GM19351 (cell line): ENCODE data around the gene CCR5AS.
"Not testable (repeated sequence)": the region's sequence is repeated elsewhere in the genome, so short reads cannot be mapped to it uniquely, and the experiment has no call there.

ENCODE experiments used
- ATAC-seq: cut with Tn5 transposase; IDR thresholded peaks from one replicate; pipeline ENCODE4 v1.9.1; 2021; ENCODE audit warnings: mild to moderate bottlenecking, moderate library complexity; ENCODE audit not compliant: unreplicated experiment

The CCR5AS gene

DNA sequence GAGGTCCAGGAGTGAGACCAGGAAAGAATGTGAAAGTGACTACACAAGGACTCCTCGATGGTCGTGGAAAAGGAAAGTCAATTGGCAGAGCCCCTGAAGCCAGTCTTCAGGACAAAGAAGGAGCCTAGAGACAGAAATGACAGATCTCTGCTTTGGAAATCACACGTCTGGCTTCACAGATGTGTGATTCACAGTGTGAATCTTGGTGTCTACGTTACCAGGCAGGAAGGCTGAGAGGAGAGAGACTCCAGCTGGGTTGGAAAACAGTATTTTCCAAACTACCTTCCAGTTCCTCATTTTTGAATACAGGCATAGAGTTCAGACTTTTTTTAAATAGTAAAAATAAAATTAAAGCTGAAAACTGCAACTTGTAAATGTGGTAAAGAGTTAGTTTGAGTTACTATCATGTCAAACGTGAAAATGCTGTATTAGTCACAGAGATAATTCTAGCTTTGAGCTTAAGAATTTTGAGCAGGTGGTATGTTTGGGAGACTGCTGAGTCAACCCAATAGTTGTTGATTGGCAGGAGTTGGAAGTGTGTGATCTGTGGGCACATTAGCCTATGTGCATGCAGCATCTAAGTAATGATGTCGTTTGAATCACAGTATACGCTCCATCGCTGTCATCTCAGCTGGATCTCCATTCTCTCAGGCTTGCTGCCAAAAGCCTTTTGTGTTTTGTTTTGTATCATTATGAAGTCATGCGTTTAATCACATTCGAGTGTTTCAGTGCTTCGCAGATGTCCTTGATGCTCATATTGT lies 47.0 kb downstream of the CCR5AS start:
- no peak for ATAC-seq

GRCh38 chr3:46358466-46358865 lies 48.4 kb downstream of the CCR5AS start:
- no peak for ATAC-seq

- ATAC-seq = no peak
Observed at GRCh38 chr3:46356909-46357308, 50.0 kb downstream of the CCR5AS start.

DNA sequence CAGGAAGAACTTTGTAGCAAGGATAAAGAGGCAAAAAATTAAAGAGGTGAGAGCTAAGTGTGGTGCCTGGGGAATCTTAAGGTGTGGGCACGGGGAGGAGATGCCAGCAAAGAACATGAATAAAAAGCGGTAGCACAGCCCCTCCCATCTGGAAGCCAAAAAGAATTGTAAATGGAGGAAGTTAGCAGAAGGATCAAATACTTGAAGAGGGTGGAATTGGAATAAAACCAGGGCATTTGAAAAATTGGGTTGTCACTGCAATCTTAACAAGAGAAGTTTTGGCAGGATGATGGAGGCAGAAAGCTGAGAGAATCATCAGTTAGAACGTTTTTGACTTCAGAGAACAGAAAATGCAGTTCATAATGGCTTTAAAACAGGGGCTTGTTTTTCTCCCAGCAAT lies 50.6 kb downstream of the CCR5AS start:
- ATAC-seq = no peak

DNA sequence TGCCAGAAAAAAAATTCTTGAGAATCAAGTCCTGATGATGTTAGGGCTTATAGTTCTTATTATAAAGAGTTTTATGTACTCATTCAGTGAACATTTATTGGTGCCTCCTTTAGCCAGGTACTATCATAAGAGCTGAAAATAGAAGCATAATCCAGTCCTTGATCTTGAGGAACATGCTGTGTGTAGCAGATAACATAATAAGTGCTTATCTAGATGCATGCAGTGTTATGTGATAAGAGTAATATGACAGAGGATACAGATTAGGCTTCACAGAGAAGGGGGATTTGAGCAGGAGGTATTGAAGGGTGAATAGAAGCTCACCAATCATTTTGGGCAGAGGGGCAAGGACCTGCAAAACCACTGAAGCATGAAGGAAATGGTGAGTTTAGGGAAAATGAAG lies 51.9 kb downstream of the CCR5AS start:
- no peak for ATAC-seq

DNA sequence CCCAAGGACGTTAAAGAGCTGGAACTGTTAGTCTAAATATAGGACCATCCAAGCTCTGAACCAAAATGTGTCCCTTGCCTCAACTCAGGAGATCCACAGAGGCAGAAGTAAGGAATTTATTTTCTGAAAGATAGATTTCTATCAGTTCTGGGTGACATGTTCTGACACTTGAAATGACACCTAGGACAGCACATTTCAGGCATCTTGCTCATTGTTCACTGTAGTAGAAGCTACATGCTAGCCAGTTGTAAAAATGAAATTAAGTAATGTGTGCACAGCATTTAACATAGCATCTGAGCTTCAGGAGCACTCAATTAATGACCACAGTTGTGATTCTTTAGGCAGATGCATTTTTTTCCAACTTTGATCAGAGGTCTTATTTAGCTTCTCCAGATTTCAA lies 52.4 kb downstream of the CCR5AS start:
- ATAC-seq = no peak

DNA sequence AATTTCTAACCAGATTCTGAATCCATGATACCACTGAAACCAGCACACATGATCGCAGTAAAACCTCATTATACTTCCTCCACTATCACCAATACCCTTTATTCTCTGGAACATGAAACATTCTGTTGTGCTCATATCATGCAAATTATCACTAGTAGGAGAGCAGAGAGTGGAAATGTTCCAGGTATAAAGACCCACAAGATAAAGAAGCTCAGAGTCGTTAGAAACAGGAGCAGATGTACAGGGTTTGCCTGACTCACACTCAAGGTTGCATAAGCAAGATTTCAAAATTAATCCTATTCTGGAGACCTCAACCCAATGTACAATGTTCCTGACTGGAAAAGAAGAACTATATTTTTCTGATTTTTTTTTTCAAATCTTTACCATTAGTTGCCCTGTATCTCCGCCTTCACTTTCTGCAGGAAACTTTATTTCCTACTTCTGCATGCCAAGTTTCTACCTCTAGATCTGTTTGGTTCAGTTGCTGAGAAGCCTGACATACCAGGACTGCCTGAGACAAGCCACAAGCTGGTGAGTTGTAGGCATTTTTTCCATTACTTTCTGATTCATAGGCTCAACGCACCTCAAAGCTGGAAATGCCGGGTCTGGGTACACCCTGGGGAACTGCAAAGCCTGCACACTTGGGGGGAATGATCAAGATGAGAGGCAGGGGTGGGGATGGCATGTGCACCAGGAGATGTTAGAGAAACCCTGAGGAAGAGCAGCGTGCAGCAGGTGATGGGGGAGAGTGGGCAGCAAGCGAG lies 53.0 kb downstream of the CCR5AS start, which contains the start of gene CCR2:
Gene CCR2, plus strand, starts transcription at position 465 of the 764 bp plus-strand sequence. CDS start 3,417 bp downstream, outside the sequence.
- ATAC-seq = no peak

DNA sequence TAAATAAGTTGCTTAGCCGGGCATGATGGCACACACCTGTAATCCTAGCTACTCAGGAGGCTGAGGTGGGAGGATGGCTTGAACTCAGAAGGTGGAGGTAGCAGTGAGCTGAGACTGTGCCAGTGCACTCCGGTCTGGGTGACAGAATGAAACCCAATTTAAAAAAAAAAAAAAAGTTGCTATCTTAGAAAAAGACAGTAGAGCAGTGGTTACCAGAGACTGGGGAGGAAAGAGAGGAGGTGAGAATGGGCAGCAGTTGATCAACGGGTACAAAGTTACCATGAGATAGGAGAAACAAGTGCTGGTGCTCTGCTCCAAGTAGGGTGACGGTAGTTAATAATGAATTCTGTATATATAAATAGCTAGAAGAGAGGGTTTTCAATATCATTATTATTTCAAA lies 53.8 kb downstream of the CCR5AS start:
- ATAC-seq = no peak

DNA sequence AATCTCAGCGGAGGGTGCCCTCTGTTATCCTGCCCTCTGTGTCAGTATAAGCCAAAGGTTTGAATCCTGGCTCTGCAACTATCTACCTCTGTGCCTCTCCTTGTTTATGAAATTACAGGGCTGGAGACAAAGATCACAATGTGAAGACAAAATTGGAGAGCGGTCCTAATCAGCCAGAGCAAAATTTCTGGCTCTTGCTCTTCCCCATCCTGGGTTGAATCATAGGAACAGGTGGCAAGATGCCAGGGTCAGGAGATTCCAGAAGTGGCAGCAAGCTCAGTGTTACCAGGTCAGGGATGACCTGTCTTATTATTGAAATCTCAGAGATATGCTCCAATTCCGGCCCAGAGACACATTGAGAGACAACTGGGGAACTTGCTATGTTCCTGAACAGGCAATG lies 55.2 kb downstream of the CCR5AS start:
- ATAC-seq = no peak

GRCh38 chr3:46350262-46350565 lies 56.7 kb downstream of the CCR5AS start:
- peak; percentile 42 for ATAC-seq

DNA sequence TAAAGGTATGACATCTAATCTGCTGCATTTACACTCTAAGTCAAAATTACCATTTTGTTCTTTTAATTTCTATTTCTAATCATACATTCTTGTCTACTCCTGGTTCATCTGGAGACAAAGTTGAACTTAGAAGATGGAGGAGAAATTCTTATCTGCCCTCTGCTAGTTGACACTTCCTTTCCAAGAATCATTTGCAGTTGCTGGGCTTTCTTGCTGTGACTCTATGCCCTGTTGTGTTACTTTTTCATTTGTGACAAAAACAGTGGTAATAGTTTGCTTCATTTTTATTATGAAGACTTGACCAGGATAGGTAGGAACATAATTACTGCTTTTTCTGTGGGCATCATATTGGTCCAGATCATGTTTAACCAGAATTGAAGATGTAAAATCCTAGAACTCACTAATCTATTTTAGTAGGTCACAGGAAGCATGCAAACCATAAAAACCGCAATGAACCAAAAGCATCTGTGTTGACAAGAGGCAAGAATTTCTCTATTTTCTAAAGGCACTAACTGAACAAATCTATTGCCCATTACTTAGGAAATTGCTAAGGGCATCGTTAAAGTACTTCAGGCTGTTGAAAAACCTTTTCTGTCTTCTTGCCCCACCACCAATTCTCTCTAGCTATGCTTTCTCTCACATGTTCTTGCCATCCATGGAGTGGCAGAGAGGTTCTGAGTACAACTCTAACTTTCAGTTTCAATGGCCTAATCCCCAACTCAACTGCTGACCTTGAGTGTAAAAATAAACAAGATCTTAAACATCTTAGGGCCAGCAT lies 57.2 kb downstream of the CCR5AS start:
- peak; percentile 77 for ATAC-seq

- ATAC-seq = no peak
Observed at GRCh38 chr3:46348823-46349482, 57.9 kb downstream of the CCR5AS start.

DNA sequence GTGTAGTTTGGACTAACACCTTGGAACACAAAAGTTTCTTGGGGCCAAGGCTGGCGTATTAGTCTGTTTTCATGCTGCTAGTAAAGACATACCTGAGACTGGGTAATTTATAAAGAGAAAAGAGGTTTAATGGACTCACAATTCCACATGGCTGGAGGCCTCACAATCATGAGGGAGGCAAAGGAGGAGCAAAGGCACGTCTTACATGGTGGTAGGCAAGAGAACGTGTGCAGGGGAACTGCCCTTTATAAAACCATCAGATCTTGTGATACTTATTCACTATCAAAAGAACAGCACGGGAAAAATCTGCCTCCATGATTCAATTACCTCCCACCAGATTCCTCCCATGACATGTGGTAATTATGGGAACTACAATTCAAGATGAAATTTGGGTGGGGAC lies 62.4 kb downstream of the CCR5AS start:
- no peak for ATAC-seq

DNA sequence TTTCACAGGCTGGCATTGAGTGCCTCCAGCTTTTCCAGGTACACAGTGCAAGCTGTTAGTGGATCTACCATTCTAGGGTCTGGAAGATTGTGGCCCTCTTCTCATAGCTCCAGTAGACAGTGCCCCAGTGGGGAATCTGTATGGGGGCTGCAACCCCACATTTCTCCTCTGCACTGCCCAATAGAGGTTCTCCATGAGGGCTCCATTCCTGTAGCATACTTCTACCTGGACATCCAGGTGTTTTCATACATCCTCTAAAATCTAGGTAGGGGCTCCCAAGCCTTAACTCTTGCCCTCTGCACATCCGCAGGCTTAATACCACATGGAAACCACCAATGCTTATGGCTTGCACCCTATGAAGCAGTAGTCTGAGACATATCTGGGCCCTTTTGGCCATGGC lies 68.0 kb downstream of the CCR5AS start:
- ATAC-seq = no peak

- no peak for ATAC-seq
Observed at GRCh38 chr3:46337911-46338310, 69.0 kb downstream of the CCR5AS start.

DNA sequence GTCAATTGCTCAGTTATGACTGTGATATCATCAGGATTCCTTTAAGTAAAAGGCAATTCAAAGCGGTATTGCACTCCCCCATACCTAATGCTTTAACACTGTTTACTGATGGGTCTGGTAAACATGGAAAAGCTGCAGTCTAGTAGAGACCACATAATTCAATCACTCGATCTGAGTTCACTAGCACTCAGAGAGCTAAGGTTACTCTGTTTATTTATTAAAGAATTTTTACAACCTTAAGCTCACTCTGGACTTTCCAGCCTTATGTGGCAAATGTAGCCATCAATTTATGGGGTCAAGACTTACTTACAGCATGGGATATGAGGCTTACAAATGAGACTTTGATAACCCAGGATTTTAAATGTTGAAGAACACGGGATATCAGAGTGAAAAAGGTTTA lies 71.3 kb downstream of the CCR5AS start:
- ATAC-seq = no peak

DNA sequence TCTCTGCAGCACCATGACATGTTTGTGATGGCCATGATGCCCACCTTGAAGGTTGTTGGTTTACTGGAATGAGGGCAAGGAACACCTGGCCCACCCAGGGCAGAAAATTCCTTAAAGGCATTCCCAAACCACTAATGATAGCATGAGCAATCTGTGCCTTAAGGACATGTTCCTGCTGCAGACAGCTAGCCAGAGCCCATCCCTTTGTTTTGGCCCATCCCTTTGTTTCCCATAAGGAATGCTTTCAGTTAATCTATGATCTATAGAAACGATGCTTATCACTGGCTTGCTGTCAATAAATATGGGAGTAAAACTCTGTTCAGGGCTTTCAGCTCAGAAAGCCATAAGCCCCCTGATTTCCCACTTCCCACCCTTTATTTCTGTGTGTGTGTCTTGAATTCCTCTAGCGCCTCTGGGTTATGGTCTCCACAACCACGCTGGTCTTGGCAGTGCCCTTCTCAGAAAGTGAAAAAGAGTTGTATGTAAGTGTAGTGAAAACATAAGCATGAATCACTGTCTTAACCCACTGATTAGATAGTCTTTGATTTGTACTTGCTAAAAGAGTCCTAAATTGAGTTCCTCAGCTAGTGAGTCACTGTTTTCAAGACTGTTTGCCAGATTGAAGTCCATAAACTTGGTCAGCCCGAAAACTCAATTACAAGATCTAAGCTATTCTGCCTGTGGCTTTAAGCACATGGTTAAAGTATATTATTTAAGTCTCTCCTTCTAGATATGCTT lies 72.0 kb downstream of the CCR5AS start:
- no peak for ATAC-seq

DNA sequence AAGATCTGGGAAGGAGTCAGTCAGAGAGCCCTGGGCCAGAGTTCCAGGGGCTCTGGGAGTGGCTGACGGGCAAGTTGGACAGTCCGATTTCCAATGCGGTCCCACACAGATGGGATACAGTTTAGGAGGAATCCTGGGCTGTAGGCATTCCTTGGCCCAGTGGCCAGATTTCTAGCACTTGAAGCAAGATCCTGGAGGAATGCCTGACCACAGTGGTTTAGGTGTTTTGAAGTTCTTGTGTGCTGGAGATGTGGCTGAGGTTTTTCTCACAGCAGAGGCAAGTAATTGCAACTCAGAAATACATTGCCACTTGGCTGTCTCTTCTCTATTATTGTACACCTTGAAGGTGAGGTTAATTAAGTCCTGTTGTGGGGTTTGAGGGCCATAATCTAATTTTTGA lies 76.2 kb downstream of the CCR5AS start:
- not testable (repeated sequence) for ATAC-seq

DNA sequence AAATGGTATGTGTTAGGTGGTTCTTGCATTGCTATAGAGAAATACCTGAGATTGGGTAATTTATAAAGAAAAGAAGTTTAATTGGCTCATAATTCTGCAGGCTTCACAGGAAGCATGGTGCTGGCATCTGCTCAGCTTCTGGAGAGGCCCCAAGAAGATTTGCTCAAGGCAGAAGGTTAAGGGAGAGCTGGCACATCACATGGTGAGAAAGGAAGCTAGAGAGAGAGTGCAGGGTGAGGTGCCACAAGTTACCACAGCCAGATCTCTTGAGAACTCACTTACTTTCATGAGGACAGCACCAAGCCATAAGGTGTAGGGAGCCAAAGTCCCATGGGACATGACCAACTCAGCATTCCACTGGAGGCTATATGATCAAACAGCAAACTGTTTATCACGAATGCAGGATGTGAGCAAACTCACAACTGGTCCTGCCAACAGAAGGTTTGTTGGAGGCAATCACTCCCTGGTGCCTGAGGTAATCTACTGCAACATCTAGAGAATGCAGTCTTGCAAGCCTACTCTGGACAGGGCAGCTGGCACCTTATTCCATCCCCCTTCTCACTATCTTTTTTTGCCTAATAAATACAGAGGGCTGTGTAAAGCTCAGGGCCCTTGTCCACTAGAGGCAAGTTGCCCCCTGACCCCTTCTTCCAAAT lies 81.1 kb downstream of the CCR5AS start:
- no peak for ATAC-seq

DNA sequence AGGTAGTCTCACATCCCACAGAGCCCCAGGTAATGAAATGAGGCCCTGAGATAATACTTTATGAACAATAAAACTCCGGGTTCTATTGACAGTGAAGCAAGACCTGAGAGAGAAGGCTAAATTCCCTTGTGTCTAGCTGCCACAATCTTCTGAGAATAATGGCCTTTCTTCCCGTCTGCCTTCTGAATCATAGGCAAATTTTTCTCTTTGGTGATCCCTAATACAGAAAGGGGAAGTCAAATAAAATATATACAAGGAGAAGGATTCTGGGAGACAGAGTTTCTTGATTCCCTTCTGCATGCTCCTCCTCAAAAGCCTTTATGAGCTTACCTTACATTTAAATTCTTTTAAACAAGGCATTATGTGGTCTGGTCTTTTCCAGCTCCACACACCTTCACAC lies 82.8 kb downstream of the CCR5AS start:
- no peak for ATAC-seq
